Cortex of kidney (tissue), 1 donor: ENCODE data around the gene POPDC3.
"Not testable (repeated sequence)": the region's sequence is repeated elsewhere in the genome, so short reads cannot be mapped to it uniquely, and the experiment has no call there.

Experiments
- DNase-seq: peaks from one replicate; lab custom pipeline; 2025; lab: John Stamatoyannopoulos, UW

POPDC3 gene

GRCh38 chr6:105179244-105180065 is at the start of gene POPDC3:
POPDC3 (minus strand) TSS chr6:105180014; CDS start chr6:105161909, 18,105 bp downstream.
- DNase-seq: no peak

- DNase-seq: no peak
Observed at GRCh38 chr6:105227295-105227767, 47.5 kb upstream of the POPDC3 start.

- DNase-seq: no peak
Observed at GRCh38 chr6:105226598-105227294, 46.9 kb upstream of the POPDC3 start.

GRCh38 chr6:105223242-105223641 is 43.4 kb upstream of the POPDC3 start:
- no peak for DNase-seq

GRCh38 chr6:105221219-105221618 is 41.4 kb upstream of the POPDC3 start:
- DNase-seq: not testable (repeated sequence)

GRCh38 chr6:105220186-105220585 is 40.4 kb upstream of the POPDC3 start:
- no peak for DNase-seq

GRCh38 chr6:105219218-105219617 is 39.4 kb upstream of the POPDC3 start:
- DNase-seq: not testable (repeated sequence)

GRCh38 chr6:105215506-105215905 is 35.7 kb upstream of the POPDC3 start:
- DNase-seq: no peak

GRCh38 chr6:105214668-105215067 is 34.9 kb upstream of the POPDC3 start:
- no peak for DNase-seq

- DNase-seq: no peak
Observed at GRCh38 chr6:105213272-105213671, 33.5 kb upstream of the POPDC3 start.

GRCh38 chr6:105212587-105212986 is 32.8 kb upstream of the POPDC3 start:
- no peak for DNase-seq

GRCh38 chr6:105211831-105212230 is 32.0 kb upstream of the POPDC3 start:
- no peak for DNase-seq

GRCh38 chr6:105210932-105211531 is 31.2 kb upstream of the POPDC3 start:
- no peak for DNase-seq

- no peak for DNase-seq
Observed at GRCh38 chr6:105209950-105210706, 30.3 kb upstream of the POPDC3 start.

- DNase-seq: no peak
Observed at GRCh38 chr6:105207524-105208269, 27.9 kb upstream of the POPDC3 start.

GRCh38 chr6:105204768-105205167 is 25.0 kb upstream of the POPDC3 start:
- no peak for DNase-seq

- no peak for DNase-seq
Observed at GRCh38 chr6:105204331-105204730, 24.5 kb upstream of the POPDC3 start.

GRCh38 chr6:105202486-105202885 is 22.7 kb upstream of the POPDC3 start:
- no peak for DNase-seq

- DNase-seq: no peak
Observed at GRCh38 chr6:105200133-105200730, 20.4 kb upstream of the POPDC3 start.

- no peak for DNase-seq
Observed at GRCh38 chr6:105199711-105200110, 19.9 kb upstream of the POPDC3 start.

- no peak for DNase-seq
Observed at GRCh38 chr6:105196076-105196475, 16.3 kb upstream of the POPDC3 start.
